Measurements from ENCODE around the gene KIRREL2. TPM values are rescaled to one million over a fixed set of nuclear protein-coding genes. Genes with fewer than 3 reads are reported as not detected.

The KIRREL2 gene
- total RNA-seq, 1 experiment from 2014 or later = 3.1 TPM

DNA sequence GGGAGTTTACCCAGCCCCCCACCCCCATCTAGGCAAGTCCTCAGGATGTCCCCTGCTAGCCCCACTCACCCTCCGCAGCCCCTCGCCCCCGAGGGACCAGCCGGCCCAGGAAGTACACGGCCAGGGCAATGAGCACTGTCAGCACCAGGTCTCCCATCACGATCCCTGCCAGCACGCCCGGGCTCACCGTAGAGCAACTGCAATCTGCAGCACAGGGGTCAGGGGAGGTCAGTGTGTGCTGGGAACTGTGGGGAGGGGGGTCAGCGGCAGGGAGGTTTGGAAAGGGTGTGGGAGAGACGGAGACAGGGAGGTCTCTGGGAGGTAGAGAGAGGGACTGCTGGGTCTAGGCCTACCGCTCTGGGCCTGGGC is 50.6 kb downstream of the KIRREL2 start:
- Histone ChIP-seq H3K9ac (ENCODE audit: extremely low read depth, insufficient read length, low read length) (no peak overlapping the region), H3K14ac (ENCODE audit: insufficient read depth, low read length) (no peak overlapping the region), H3K4me2 (ENCODE audit: insufficient read depth, insufficient read length, low read length) (no peak overlapping the region), H2BK120ac (ENCODE audit: low read depth, low read length, poor library complexity, severe bottlenecking) (no peak overlapping the region), H3K23me2 (ENCODE audit: insufficient read length, low read depth, low read length, poor library complexity, severe bottlenecking) (peaks cover 5% of the 10 kb centered on the region), H2AFZ (ENCODE audit: low read length) (no peak overlapping the region), H3K79me1 (ENCODE audit: insufficient read depth, low read depth, low read length, poor library complexity, severe bottlenecking) (no peaks in the 10 kb centered on the region), H3K56ac (ENCODE audit: insufficient read length, low read depth, low read length) (no peak overlapping the region), H3K4me1 (ENCODE audit: insufficient read depth, low read length) (peaks cover 2% of the 10 kb centered on the region; the same call in 1 of the 2 replicates), H2BK5ac (ENCODE audit: insufficient read length, low read length) (no peak overlapping the region), H3K27me3 (ENCODE audit: insufficient read depth, low read length) (no peaks in the 10 kb centered on the region), H3K23ac (ENCODE audit: insufficient read length, low read depth, low read length) (no peak overlapping the region), H4K20me1 (ENCODE audit: control insufficient read depth, insufficient read depth, insufficient read length) (no peaks in the 10 kb centered on the region), H3T11ph (ENCODE audit: low read length) (no peak overlapping the region), H2AK5ac (ENCODE audit: insufficient read length, low read length) (no peak overlapping the region), H3K4ac (ENCODE audit: low read depth, low read length) (no peak overlapping the region), H2BK12ac (ENCODE audit: insufficient read length, low read depth, low read length) (no peak overlapping the region), H4K5ac (ENCODE audit: insufficient read length, low read depth, low read length) (no peak overlapping the region), H3K79me2 (ENCODE audit: insufficient read depth, low read length) (no peaks in the 10 kb centered on the region), H3K9me3 (ENCODE audit: control insufficient read depth, low read depth, low read length) (no peaks in the 10 kb centered on the region), H3K18ac (ENCODE audit: insufficient read length, low read depth, low read length) (no peak overlapping the region), H3K27ac (ENCODE audit: insufficient read length, low read depth, low read length) (no peak overlapping the region), H4K91ac (ENCODE audit: insufficient read length, low read depth, low read length) (no peak overlapping the region), H2BK15ac (ENCODE audit: low read depth, low read length) (no peak overlapping the region), H2BK20ac (ENCODE audit: low read depth, low read length, poor library complexity, severe bottlenecking) (no peak overlapping the region), H4K8ac (replicated peaks; ENCODE audit: insufficient read length, low read depth, low read length) (no peak overlapping the region)
- TF ChIP-seq, protein P1, sequence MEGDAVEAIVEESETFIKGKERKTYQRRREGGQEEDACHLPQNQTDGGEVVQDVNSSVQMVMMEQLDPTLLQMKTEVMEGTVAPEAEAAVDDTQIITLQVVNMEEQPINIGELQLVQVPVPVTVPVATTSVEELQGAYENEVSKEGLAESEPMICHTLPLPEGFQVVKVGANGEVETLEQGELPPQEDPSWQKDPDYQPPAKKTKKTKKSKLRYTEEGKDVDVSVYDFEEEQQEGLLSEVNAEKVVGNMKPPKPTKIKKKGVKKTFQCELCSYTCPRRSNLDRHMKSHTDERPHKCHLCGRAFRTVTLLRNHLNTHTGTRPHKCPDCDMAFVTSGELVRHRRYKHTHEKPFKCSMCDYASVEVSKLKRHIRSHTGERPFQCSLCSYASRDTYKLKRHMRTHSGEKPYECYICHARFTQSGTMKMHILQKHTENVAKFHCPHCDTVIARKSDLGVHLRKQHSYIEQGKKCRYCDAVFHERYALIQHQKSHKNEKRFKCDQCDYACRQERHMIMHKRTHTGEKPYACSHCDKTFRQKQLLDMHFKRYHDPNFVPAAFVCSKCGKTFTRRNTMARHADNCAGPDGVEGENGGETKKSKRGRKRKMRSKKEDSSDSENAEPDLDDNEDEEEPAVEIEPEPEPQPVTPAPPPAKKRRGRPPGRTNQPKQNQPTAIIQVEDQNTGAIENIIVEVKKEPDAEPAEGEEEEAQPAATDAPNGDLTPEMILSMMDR (conservative IDR thresholded peaks at IDR 0.05) = no peak
- no peak overlapping the region; a peak in 2 of 7 replicates for H3K27ac Mint-ChIP-seq
- no peaks in the 10 kb centered on the region for H3K36me3 Mint-ChIP-seq (ENCODE audit: insufficient read depth in 1 of 3, low read depth in 3 of 3)
- no peak overlapping the region for H3K4me3 Mint-ChIP-seq
- peaks cover 14 to 35% of the 10 kb centered on the region in 2 experiments for H3K4me1 Mint-ChIP-seq
- H3K27me3 Mint-ChIP-seq (ENCODE audit: low read depth) = peaks cover 7% of the 10 kb centered on the region
- no peak for DNase-seq
- H3K9me3 Mint-ChIP-seq = no peaks in the 10 kb centered on the region; a peak in 1 of 5 replicates
- whole genome bisulfite sequencing (ENCODE audit: extremely low coverage, insufficient read length, low lambda C conversion rate) = no CpG with 5 or more reads among the region's 12 CpGs
